ENCODE measurements around the gene CADM4.

GRCh38 chr19:43642531-43642930, 2.9 kb upstream of the CADM4 start:
- TF ChIP-seq CTCF (IDR thresholded peaks at IDR 0.05; ENCODE audit: borderline replicate concordance, extremely low read depth, low read length, poor library complexity, severe bottlenecking) = no peak
- TF ChIP-seq EZH2 (IDR thresholded peaks at IDR 0.05; ENCODE audit: borderline replicate concordance, low read depth, low read length, severe bottlenecking) = no peak
